Stimulated activated CD4-positive, alpha-beta T cell treated with anti-CD3 and anti-CD28 coated beads, Interleukin-4, amount 100 ng/mL, for 4 hours (primary cell): ENCODE data around the gene COL20A1.
"Not testable (repeated sequence)": the region's sequence is repeated elsewhere in the genome, so short reads cannot be mapped to it uniquely, and the experiment has no call there.

Experiments
- DNase-seq, 2 experiments: peaks; one replicate each; pipeline ENCODE4 v3.0.0-alpha.2; 2020

COL20A1 gene

DNA sequence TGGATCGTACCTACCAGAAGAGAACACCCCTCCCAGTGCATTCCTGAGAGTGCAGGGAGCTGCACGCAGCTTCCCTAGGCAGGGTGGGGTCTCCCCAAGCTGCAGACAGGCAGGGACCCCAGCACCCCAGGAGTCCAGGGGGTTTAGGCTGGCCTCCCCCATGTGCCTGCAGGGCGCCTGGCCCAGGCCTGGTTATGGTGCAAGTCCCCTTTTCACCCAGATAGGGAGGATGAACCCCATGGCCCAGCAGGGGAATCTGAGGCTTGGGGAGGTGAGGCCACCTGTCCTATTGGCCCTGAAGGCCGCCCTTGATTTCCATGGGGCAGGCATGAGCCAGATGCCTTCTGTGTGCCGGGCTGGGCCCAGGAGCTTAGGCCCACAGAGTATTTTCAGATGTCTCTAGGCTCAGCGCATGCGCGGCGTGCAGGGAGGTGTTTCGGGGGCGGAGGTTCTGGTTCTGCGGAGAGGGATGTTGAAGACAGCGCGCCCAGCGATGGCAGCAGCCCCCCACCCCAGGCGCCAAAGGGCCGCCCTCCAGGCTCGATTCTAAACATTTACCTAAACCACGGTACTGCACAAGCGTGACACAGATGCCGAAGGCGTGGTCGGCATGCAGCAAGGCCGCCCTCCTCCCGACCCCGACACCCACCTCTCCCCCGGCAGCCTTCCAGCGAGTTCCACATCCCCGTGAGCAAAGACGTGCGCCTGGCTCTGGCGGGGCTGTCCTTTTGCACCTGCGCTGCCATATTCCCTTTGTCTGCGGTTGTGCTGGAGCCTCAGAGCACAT, 29.4 kb downstream of the COL20A1 start:
- no peak for DNase-seq

DNA sequence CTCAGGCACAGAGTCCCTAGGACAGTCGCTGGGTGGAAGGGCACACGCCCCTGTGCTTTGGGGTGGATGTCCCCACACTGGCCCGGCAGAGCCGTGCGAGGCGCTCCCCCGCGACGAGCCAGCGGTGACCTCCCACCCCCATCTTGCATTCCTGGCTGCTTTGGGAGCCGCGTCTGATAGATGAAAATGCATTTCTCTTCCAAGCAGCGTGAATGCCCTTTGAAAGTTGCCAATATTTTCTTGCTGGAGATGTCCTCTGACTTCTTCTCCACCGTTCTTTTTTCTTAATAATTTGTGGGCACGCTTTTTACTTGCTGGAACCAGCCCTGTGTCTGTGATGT, 29.9 kb downstream of the COL20A1 start:
- no peak for DNase-seq

GRCh38 chr20:63323357-63323981, 30.5 kb downstream of the COL20A1 start:
- DNase-seq: no peak

- no peak for DNase-seq
Observed at GRCh38 chr20:63325021-63325471, 32.1 kb downstream of the COL20A1 start.

DNA sequence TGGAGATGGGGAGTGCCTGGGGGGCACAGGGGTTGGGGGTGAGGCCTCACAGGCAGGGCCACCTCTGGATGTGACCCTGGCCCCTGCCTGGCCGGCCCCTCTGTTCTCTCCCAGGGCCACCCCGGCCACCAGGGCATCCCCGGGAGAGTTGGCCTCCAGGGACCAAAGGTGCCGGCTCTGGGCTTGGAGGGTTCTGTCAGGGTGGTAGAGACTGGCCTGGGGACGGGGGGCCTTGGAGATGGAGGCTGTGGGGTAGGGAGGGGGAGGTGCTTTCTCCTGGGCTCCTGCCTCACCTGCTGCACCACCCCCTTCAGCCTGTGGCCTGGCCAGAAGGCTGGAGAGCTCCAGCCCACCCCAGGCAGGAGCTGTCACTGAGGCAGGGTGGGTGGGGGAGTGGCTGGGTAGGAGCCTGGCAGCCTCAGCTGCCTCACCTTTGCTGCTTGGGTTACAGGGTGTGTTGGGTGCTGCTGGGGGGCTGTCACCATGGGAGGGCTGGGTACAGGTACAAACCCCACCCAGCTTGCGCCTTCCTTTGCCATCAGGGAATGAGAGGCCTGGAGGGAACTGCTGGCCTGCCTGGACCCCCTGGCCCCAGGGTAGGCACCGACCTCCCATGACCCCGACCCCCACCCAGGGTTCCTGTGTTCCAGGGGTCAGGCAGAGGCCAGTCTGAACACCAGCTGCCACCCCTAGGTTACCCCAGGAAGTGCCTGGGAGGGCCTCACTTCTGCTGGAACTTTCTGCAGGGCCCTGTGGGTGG, 32.7 kb downstream of the COL20A1 start:
- DNase-seq: no peak

- DNase-seq: no peak
Observed at GRCh38 chr20:63326314-63327230, 33.6 kb downstream of the COL20A1 start.

DNA sequence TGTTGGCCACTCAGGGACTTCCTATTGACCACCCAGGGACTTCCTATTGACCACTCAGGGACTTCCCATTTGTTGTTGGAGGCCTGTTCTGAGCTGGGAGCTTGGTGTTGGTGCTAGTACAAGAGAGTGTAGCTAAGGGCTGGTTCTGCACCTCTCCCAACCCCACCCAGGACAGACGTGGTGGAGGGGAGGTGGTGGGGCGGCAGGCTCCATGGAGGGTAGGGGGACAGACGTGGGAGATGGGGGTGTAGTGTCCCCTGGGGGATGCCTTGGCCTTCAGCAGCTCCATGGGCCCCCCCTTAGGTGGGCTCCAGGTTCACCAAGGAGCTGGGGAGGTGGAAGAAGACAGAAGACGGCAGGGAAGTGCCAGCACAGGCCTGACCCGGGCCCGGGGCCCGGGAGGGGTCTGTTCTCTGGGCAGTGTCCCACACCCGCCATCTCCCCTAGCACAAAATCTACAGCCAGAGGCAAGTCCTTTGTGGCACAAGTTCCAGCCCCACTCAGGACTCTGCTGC, 34.3 kb downstream of the COL20A1 start:
- no peak for DNase-seq

- no peak for DNase-seq
Observed at GRCh38 chr20:63328026-63328700, 35.2 kb downstream of the COL20A1 start.

- DNase-seq: no peak
Observed at GRCh38 chr20:63328718-63329275, 35.8 kb downstream of the COL20A1 start.

GRCh38 chr20:63329331-63330083, 36.5 kb downstream of the COL20A1 start:
- DNase-seq: no peak

DNA sequence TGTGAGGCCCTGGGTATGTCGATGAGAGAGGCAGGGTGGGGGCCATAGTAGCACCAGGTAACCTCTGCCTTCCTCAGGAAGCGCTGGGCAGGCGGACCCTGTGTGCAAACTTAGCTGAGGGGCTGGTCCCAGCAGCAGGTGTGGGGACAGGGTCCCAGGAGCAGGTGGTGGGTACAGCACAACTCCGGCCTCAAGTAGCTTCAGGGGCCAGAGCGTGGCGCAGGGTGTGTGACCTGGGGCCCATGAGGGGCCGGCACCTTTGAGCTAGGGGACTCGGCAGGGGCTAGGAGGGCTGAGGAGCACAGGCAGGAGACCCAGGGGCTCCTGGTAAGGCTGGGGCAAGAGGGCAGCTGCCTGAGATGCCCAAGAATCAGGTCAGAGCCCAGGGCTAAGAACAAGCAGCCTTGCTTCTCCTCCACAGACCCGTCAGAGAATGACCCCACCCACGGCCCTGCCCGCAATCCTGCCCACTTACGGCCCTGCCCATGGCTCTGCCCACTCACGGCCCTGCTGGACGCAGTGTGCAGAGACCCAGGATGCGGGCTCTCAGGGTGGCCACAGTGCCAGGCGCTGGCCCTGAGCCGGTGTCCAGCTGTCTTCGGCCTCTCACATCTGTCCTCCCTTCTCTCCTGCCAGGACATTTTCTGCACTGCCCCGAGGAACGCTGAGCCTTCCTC, 37.2 kb downstream of the COL20A1 start:
- DNase-seq: no peak

GRCh38 chr20:63330940-63331339, 38.0 kb downstream of the COL20A1 start:
- no peak for DNase-seq

- no peak for DNase-seq
Observed at GRCh38 chr20:63331741-63332400, 38.9 kb downstream of the COL20A1 start.

GRCh38 chr20:63332488-63333240, 39.7 kb downstream of the COL20A1 start:
- no peak for DNase-seq

DNA sequence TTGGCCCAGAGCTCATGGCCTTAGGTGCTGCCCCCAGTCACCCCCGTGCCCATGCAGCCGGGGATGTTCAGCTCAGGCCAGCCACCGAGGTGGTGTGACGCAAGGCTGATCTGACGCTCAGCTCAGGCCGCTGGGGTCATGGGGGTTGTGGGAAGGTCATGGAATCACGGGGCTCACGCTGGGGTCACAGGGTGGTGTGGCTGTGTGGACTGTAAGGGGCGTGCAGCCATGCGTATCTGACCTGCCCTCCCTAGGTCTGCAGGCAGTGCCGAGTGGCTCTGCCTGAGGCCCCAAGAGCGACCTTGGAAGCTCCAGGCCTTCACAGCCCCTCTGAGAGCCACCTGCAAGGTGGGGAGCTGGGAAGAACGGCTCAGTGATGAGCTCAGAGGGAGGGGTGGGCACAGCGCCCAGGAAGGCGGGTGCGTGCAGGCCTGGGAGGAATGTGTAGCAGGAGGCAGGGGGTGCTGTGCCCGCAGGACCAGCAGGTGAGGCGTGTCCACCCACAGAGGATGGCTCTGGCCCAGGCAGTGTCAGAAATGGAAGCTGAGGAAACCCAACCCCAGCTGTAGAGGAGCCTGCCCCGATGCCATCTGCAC, 40.4 kb downstream of the COL20A1 start:
- DNase-seq: no peak

- DNase-seq: no peak
Observed at GRCh38 chr20:63334356-63334755, 41.4 kb downstream of the COL20A1 start.

DNA sequence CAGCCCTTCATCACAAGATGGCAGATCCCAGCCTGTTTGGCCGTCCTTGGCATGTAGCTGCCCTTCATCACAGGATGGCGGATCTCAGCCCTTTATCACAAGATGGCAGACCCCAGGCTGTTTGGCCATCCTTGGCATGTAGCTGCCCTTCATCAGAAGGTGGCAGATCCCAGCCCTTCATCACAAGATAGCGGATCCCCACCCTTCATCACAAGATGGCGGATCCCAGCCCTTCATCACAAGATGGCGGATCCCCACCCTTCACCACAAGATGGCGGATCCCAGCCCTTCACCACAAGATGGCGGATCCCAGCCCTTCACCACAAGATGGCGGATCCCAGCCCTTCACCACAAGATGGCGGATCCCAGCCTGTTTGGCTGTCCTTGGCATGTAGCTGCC, 42.1 kb downstream of the COL20A1 start:
- not testable (repeated sequence) for DNase-seq

DNA sequence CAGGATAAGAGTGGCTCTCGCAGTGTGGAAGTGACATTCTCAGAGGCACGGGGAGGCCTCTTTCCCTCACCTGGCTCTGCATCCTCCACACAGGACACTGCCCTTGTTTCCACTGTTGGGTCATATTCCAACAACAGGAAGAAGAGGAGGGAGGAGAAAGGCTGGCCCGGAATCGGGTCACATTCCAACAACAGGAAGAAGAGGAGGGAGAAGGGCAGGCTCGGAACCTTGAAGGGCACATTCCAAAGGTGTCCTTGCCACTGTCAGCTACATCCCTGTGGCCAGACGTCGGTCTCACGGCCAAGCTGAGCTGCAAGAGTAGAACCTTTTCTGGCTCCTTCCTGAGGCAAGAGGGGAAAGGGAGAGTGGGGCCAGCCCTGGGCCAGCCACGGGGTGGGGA, 42.7 kb downstream of the COL20A1 start:
- DNase-seq: no peak
